Thoracic aorta (tissue), 2 donors: ENCODE data around the gene MAOA. TPM values are rescaled to one million over a fixed set of nuclear protein-coding genes. Genes with fewer than 3 reads are reported as not detected.
"Not testable (repeated sequence)": the region's sequence is repeated elsewhere in the genome, so short reads cannot be mapped to it uniquely, and the experiment has no call there.

Experiments
- ATAC-seq: fragments of 150-250 bp; one replicate; pipeline ENCODE4 v1.8.0; 2017; ENCODE audit warnings: low read depth; ENCODE audit not compliant: insufficient number of reproducible peaks, low FRiP score
- DNase-seq: peaks from one replicate; pipeline ENCODE4 v3.0.0-alpha.2; 2020; ENCODE audit warnings: low spot score
- H3K27ac ChIP-seq, 2 donors: fragments of 200-600 bp; sonication (generic); 1 replicate in 1 of 2; 2 replicates in 1 of 2; pipeline ENCODE4 v1.5.1; 2016; ENCODE audit warnings: mild to moderate bottlenecking in 2 of 2, moderate library complexity in 2 of 2
- H3K27me3 ChIP-seq: fragments of 200-600 bp; sonication (generic); replicated peaks from 2 replicates; pipeline ENCODE4 v1.6.0; 2016; ENCODE audit warnings: mild to moderate bottlenecking; ENCODE audit not compliant: insufficient read depth
- H3K36me3 ChIP-seq: fragments of 200-600 bp; sonication (generic); one replicate; pipeline ENCODE4 v1.5.1; 2016
- H3K4me1 ChIP-seq, 2 donors: fragments of 200-600 bp; sonication (generic); 1 replicate in 1 of 2; 2 replicates in 1 of 2; pipeline versions ENCODE4 v1.5.1 to v1.6.0; 2016; ENCODE audit warnings: low read depth in 2 of 2, mild to moderate bottlenecking in 1 of 2; ENCODE audit not compliant: control insufficient read depth in 1 of 2
- H3K4me3 ChIP-seq: fragments of 200-600 bp; sonication (generic); 2 replicates; pipeline ENCODE4 v1.5.1; 2016; ENCODE audit warnings: mild to moderate bottlenecking
- H3K9me3 ChIP-seq: fragments of 200-600 bp; sonication (generic); 2 replicates; pipeline ENCODE4 v1.5.1; 2016
- total RNA-seq, 2 donors: library from RNA; depleted of rRNA; stranded (reverse); fragments of >200 nt; gene quantifications; one replicate each; pipeline versions ENCODE4 v1.1.0 to v1.2.3, GENCODE V29; 2016
- TF ChIP-seq, protein P1 (sequence below): fragments of 200-600 bp; sonication (generic); IDR thresholded peaks from one replicate; pipeline ENCODE4 v1.5.1; 2019; ENCODE audit warnings: antibody characterized with exemption

MAOA gene
- total RNA-seq, 2 donors from 2014 or later: 85.1 to 98.2 TPM

GRCh38 chrX:43720082-43720481, 64.0 kb downstream of the MAOA start:
- no peaks in the 10 kb centered on the region for H3K27me3 ChIP-seq
- H3K9me3 ChIP-seq: no peaks in the 10 kb centered on the region
- DNase-seq: no peak
- H3K36me3 ChIP-seq: no peaks in the 10 kb centered on the region
- H3K4me3 ChIP-seq: no peak overlapping the region
- no peak overlapping the region for H3K27ac ChIP-seq
- H3K4me1 ChIP-seq: no peaks in the 10 kb centered on the region
- TF ChIP-seq, protein P1, sequence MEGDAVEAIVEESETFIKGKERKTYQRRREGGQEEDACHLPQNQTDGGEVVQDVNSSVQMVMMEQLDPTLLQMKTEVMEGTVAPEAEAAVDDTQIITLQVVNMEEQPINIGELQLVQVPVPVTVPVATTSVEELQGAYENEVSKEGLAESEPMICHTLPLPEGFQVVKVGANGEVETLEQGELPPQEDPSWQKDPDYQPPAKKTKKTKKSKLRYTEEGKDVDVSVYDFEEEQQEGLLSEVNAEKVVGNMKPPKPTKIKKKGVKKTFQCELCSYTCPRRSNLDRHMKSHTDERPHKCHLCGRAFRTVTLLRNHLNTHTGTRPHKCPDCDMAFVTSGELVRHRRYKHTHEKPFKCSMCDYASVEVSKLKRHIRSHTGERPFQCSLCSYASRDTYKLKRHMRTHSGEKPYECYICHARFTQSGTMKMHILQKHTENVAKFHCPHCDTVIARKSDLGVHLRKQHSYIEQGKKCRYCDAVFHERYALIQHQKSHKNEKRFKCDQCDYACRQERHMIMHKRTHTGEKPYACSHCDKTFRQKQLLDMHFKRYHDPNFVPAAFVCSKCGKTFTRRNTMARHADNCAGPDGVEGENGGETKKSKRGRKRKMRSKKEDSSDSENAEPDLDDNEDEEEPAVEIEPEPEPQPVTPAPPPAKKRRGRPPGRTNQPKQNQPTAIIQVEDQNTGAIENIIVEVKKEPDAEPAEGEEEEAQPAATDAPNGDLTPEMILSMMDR: no peak
- ATAC-seq: no peak

DNA sequence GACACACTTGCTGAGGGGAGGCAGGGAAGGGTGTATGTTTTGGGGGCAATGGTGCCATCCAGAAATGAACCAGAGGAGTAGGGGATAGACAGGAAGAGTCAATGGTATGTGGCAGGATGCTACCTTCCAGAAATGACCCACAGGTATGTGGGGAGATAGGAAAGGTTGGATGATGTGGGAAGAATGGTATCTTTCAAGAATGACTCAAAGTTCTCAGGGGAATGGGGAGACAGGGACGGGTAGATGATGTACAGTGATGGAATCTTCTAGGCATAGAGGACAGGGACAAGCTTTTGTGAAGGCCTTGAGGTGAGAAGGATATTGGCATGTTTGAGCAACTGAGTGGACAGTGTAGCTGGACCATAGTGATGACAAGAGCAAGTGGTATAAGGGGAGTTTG, 64.9 kb downstream of the MAOA start:
- TF ChIP-seq, protein P1: no peak
- no peak overlapping the region for H3K4me3 ChIP-seq
- H3K27me3 ChIP-seq: no peaks in the 10 kb centered on the region
- H3K36me3 ChIP-seq: no peaks in the 10 kb centered on the region
- ATAC-seq: no peak
- H3K27ac ChIP-seq: no peak overlapping the region
- no peaks in the 10 kb centered on the region for H3K4me1 ChIP-seq
- H3K9me3 ChIP-seq: no peaks in the 10 kb centered on the region
- DNase-seq: no peak

DNA sequence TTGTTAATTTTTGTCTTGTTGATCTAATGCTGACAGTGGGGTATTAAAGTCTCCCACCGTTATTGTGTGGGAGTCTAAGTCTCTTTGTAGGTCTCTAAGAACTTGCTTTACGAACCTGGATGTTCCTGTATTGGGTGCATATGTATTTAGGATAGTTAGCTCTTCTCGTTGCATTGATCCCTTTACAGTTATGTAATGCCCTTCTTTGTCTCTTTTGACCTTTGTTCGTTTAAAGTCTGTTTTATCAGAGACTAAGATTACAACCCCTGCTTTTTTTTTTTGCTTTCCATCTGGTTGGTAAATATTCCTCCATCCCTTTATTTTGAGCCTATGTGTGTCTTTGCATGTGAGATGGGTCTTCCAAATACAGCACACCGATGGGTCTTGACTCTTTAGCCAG, 69.1 kb downstream of the MAOA start:
- ATAC-seq, H3K36me3 ChIP-seq, H3K27me3 ChIP-seq, H3K4me1 ChIP-seq, H3K27ac ChIP-seq, H3K4me3 ChIP-seq, H3K9me3 ChIP-seq, DNase-seq: not testable (repeated sequence)

DNA sequence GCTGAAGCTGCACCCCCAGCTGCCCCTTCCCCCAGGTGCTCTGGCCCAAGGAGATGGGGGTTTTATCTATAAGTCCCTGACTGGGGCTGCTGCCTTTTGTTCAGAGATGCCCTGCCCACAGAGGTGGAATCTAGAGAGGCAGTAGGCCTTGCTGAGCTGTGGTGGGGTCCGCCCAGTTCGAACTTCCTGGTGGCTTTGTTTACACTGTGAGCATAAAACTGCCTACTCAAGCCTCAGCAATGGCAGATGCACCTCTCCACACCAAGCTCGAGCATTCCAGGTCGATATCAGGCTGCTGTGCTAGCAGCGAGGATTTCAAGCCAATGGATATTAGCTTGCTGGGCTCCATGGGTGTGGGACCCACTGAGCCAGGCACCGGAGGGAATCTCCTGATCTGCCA, 71.2 kb downstream of the MAOA start:
- not testable (repeated sequence) for H3K4me1 ChIP-seq, DNase-seq, H3K27ac ChIP-seq, H3K9me3 ChIP-seq, H3K4me3 ChIP-seq, H3K27me3 ChIP-seq, ATAC-seq
- H3K36me3 ChIP-seq: peaks cover 11% of the 10 kb centered on the region

DNA sequence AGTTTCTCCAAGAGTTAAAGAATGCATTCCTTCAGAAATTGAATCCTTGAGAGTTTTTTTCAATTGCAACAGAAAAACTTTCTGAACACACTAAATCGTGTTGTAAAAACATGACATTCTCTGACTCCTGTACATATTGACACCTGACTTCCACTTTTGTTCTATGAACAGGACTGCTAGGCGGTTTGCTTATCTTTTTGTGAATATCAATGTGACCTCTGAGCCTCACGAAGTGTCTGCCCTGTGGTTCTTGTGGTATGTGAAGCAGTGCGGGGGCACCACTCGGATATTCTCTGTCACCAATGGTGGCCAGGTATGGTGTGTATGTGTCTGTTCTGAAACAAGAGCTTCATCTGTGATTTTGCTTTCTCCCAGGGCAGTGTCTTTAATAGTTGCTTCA, 71.9 kb downstream of the MAOA start:
- DNase-seq: no peak
- TF ChIP-seq, protein P1: no peak

DNA sequence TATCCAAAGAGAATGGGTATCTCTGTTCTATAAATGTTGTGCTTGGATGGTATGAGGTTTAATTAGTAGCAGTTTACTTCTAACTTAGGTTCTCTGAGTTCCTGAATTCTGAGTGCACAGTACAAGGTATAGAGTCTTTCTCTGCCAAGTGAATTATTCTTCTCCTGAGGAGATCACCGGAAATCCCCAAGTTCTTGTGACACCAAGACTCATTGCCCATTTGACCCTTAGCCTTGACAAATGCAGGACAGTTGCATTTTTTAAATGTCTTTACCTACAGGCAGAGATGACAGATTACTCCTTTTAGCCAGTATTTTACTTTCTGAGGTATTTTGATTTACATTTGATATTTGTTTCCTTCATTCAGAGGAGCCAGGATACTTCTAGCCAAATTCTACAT, 72.9 kb downstream of the MAOA start:
- no peaks in the 10 kb centered on the region for H3K9me3 ChIP-seq
- TF ChIP-seq, protein P1: no peak
- ATAC-seq (no peak), DNase-seq (no peak)
- peaks cover 12% of the 10 kb centered on the region for H3K36me3 ChIP-seq
- H3K27ac ChIP-seq: no peak overlapping the region
- H3K4me1 ChIP-seq: no peaks in the 10 kb centered on the region
- H3K4me3 ChIP-seq: no peak overlapping the region
- no peaks in the 10 kb centered on the region for H3K27me3 ChIP-seq

More for the DNA sequence above, 71.9 kb downstream of the MAOA start:
- Histone ChIP-seq H3K27me3 (no peaks in the 10 kb centered on the region), H3K4me3 (no peak overlapping the region), H3K27ac (no peak overlapping the region), H3K9me3 (no peaks in the 10 kb centered on the region), H3K36me3 (peaks cover 12% of the 10 kb centered on the region), H3K4me1 (no peaks in the 10 kb centered on the region)
- no peak for ATAC-seq
